Sigmoid colon (tissue), 7 donors: ENCODE results near the gene TBC1D21. TPM values are rescaled to one million over a fixed set of nuclear protein-coding genes. Genes with fewer than 3 reads are reported as not detected.

Source experiments
- DNase-seq: peaks from one replicate; pipeline ENCODE4 v3.0.0-alpha.2; 2019
- H3K27ac ChIP-seq, 4 donors: fragments of 200-600 bp; sonication (generic); one replicate each; pipeline ENCODE4 v1.5.1; 2016 to 2019; ENCODE audit warnings: mild to moderate bottlenecking in 1 of 4
- H3K27me3 ChIP-seq, 3 donors: fragments of 200-600 bp; sonication (generic); one replicate each; pipeline ENCODE4 v1.5.1; 2019; ENCODE audit warnings: mild to moderate bottlenecking in 1 of 3
- H3K36me3 ChIP-seq, 4 donors: fragments of 200-600 bp; sonication (generic); one replicate each; pipeline ENCODE4 v1.5.1; 2016 to 2019
- H3K4me1 ChIP-seq, 4 donors: fragments of 200-600 bp; sonication (generic); one replicate each; pipeline ENCODE4 v1.5.1; 2017 to 2019
- H3K4me3 ChIP-seq, 4 donors: fragments of 200-600 bp; sonication (generic); one replicate each; pipeline ENCODE4 v1.5.1; 2017 to 2019; ENCODE audit warnings: mild to moderate bottlenecking in 2 of 4, moderate library complexity in 1 of 4
- H3K9me3 ChIP-seq, 4 donors: fragments of 200-600 bp in 3 of 4; sonication (generic) in 3 of 4; one replicate each; pipeline versions ENCODE4 v1.5.1 to v1.6.1; 2013 to 2019
- EP300 ChIP-seq, 4 donors: sonication (generic); formaldehyde crosslinking; IDR thresholded peaks; one replicate each; pipeline ENCODE4 v1.6.1; 2017; ENCODE audit warnings: antibody characterized with exemption in 4 of 4
- POLR2A ChIP-seq, 2 donors: fragments of 450-650 bp; IDR thresholded peaks; one replicate each; pipeline ENCODE4 v1.6.1; 2016; ENCODE audit warnings: antibody characterized with exemption in 2 of 2, mild to moderate bottlenecking in 2 of 2, moderate library complexity in 2 of 2
- POLR2AphosphoS5 ChIP-seq, 4 donors: sonication (generic); formaldehyde crosslinking; IDR thresholded peaks; one replicate each; pipeline ENCODE4 v1.6.1; 2017; ENCODE audit warnings: antibody characterized with exemption in 4 of 4
- WGBS, 2 donors: extraction: QIAGEN DNeasy Blood & Tissue Kit; methylation state at CpG; one replicate each; pipeline ENCODE4 v1.1.7; 2013; 5-methylcytosine and 5-hydroxymethylcytosine counted together
- intact Hi-C: fragments of 100-400 bp; cut with DNase I; formaldehyde crosslinking; loops from one replicate; pipeline ENCODE4 v1.15.1; 2023
- polyA plus RNA-seq, 3 donors: library from polyadenylated mRNA; stranded (reverse); fragments of 200-250 nt; gene quantifications; one replicate each; pipeline ENCODE4 v1.2.3, GENCODE V29; 2013
- total RNA-seq, 4 donors: library from RNA; depleted of rRNA; stranded (reverse); fragments of >200 nt; gene quantifications; one replicate each; pipeline ENCODE4 v1.1.0, GENCODE V29; 2016
- TF ChIP-seq, protein P1 (sequence below), 4 experiments: fragments of 450-650 bp in 3 of 4; fragments of 200-600 bp in 1 of 4; IDR thresholded peaks; one replicate each; pipeline ENCODE4 v1.5.1; 2016 to 2019; ENCODE audit warnings: antibody characterized with exemption in 4 of 4, mild to moderate bottlenecking in 3 of 4, moderate library complexity in 2 of 4
- donor health status: healthy with polysubstance abuse.
- donor health status: Bipolar disorder and iron deficiency.
- donor health status: healthy.

TBC1D21 gene
- total and polyA plus RNA-seq, 7 donors, result not detected

DNA sequence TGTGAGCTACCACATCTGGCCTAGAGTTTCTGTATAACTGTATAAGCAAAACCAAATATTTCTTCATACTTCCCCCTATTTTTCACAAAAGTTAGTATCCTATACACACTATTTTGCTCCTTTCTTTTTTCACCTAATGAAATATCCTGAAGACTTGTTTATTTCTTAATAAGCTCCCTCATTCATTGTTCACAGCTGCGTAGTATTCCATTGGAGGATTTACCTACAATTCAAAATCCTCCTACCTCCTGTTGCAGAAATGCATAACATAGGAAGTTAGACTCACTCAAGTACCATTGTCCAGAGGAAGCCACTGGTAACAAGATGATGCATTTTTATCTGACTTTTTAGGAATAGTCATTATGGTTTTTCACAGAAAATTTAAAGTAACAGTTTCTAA is 29.6 kb upstream of the TBC1D21 start:
- H3K27ac ChIP-seq, result no peak overlapping the region
- intact Hi-C loops, result no loop called here
- 96 to 98% methylated on average over 1 of the region's 1 CpG for WGBS, 2 donors
- H3K4me1 ChIP-seq, result peaks cover 0 to 5% (median 4%) of the 10 kb centered on the region in 4 donors
- no peak for DNase-seq
- H3K4me3 ChIP-seq, result no peak overlapping the region
- TF ChIP-seq, protein P1, sequence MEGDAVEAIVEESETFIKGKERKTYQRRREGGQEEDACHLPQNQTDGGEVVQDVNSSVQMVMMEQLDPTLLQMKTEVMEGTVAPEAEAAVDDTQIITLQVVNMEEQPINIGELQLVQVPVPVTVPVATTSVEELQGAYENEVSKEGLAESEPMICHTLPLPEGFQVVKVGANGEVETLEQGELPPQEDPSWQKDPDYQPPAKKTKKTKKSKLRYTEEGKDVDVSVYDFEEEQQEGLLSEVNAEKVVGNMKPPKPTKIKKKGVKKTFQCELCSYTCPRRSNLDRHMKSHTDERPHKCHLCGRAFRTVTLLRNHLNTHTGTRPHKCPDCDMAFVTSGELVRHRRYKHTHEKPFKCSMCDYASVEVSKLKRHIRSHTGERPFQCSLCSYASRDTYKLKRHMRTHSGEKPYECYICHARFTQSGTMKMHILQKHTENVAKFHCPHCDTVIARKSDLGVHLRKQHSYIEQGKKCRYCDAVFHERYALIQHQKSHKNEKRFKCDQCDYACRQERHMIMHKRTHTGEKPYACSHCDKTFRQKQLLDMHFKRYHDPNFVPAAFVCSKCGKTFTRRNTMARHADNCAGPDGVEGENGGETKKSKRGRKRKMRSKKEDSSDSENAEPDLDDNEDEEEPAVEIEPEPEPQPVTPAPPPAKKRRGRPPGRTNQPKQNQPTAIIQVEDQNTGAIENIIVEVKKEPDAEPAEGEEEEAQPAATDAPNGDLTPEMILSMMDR (IDR thresholded peaks at IDR 0.05), result no peak
- TF ChIP-seq POLR2AphosphoS5 (IDR thresholded peaks at IDR 0.05) (no peak), EP300 (IDR thresholded peaks at IDR 0.05) (no peak), POLR2A (IDR thresholded peaks at IDR 0.05) (no peak)
- no peaks in the 10 kb centered on the region for H3K36me3 ChIP-seq
- peaks cover 0 to 10% (median 4%) of the 10 kb centered on the region in 3 donors for H3K27me3 ChIP-seq
- no peaks in the 10 kb centered on the region for H3K9me3 ChIP-seq

DNA sequence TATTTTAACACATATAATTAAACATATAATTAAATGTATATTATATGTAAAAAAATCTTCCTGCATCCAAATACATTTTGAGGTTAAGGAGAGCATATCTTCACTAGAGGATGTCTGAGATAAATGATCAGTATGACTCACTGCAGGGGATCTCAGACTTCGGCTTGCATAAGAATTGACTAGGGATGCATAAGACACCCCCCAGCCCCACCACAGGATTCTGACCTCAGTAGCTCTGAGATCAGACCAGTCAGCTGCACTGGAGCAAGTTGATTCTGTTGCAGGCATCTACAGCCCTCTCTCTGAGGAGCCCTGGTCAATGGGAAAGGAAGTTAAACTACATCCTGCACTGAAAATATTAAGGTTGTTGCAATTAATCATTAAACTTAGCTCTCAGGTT is 29.0 kb upstream of the TBC1D21 start:
- Histone ChIP-seq H3K4me1 (no peaks in the 10 kb centered on the region), H3K4me3 (no peak overlapping the region), H3K27me3 (peaks cover 0 to 10% (median 4%) of the 10 kb centered on the region in 3 donors), H3K36me3 (no peaks in the 10 kb centered on the region), H3K27ac (no peak overlapping the region), H3K9me3 (no peaks in the 10 kb centered on the region)
- WGBS, 2 donors, result 69 to 71% methylated on average over 1 of the region's 1 CpG
- TF ChIP-seq POLR2AphosphoS5 (IDR thresholded peaks at IDR 0.05) (no peak), EP300 (IDR thresholded peaks at IDR 0.05) (no peak), POLR2A (IDR thresholded peaks at IDR 0.05) (no peak)
- TF ChIP-seq, protein P1 (IDR thresholded peaks at IDR 0.05), result no peak
- intact Hi-C loops, result no loop called here
- no peak for DNase-seq

DNA sequence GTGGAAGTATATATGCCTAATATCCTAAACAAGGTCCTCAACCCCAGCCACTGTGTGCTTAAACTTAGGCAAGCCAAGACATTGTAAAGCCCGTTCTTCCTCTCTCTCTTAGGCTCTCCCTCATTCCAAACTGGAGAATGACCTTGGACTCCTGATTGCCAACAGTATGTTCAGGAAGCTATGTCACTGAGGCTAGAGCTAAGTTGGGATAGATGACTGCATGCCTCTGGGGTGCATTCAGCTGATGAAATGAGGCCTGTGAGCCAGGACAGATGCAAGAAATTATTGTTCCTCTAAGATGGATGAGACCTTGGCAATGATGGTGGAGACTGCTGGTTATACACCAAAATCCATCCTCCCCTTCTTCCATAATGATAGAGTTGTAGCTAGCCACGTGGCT is 27.9 kb upstream of the TBC1D21 start:
- TF ChIP-seq EP300 (IDR thresholded peaks at IDR 0.05) (no peak), POLR2A (IDR thresholded peaks at IDR 0.05) (no peak), POLR2AphosphoS5 (IDR thresholded peaks at IDR 0.05) (no peak)
- TF ChIP-seq, protein P1 (IDR thresholded peaks at IDR 0.05), result no peak
- Histone ChIP-seq H3K36me3 (no peaks in the 10 kb centered on the region), H3K27ac (no peak overlapping the region), H3K4me3 (no peak overlapping the region), H3K9me3 (no peaks in the 10 kb centered on the region), H3K4me1 (no peaks in the 10 kb centered on the region), H3K27me3 (peaks cover 0 to 10% (median 4%) of the 10 kb centered on the region in 3 donors)
- intact Hi-C loops, result no loop called here
- no peak for DNase-seq
- 32 to 56% methylated on average over 2 of the region's 2 CpGs for WGBS, 2 donors

DNA sequence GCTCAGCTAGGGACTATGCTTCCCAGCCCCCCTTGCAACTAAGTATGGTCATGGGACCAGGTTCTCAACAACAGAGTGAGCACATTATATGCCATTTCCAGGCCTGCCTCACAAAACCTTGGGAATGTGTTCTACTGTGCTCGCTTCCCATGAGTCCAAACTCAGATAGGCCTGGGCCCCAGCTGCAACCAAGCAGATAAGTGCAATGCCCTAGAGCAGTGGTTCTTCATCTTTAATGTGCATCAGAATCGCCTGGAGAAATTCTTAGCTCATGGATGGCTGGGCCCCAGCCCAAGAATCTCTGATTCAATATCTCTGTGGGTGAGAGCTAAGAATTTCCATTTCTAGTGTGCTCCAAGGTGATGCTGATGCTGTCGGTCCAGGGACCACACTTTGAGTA is 27.5 kb upstream of the TBC1D21 start:
- Histone ChIP-seq H3K4me3 (no peak overlapping the region), H3K4me1 (no peaks in the 10 kb centered on the region), H3K27ac (no peak overlapping the region), H3K36me3 (no peaks in the 10 kb centered on the region), H3K9me3 (no peaks in the 10 kb centered on the region), H3K27me3 (peaks cover 0 to 6% (median 4%) of the 10 kb centered on the region in 3 donors)
- intact Hi-C loops, result no loop called here
- TF ChIP-seq, protein P1 (IDR thresholded peaks at IDR 0.05), result no peak
- TF ChIP-seq EP300 (IDR thresholded peaks at IDR 0.05) (no peak), POLR2A (IDR thresholded peaks at IDR 0.05) (no peak), POLR2AphosphoS5 (IDR thresholded peaks at IDR 0.05) (no peak)
- WGBS, 2 donors, result 81 to 86% methylated on average over 3 of the region's 3 CpGs
- DNase-seq, result no peak

DNA sequence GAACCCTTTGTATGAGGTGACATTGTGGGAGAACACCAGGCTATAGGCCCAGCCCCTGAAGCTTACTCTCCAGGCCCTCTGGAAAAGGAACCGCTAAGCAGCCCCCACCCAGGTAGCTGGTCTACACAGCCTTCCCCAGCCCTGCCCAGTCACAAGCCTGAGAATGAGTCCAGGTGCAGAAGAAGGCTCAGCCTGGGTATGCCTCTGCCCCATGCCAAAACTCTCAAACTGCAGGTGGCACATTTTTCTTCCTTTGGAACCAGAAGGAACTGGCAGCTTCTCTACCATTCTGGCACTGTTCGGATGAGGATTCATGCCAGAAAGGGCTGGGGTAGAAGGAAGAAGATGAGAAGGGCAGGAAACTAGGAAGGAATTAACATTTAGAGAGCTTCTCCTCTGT is 23.7 kb upstream of the TBC1D21 start:
- no peaks in the 10 kb centered on the region for H3K36me3 ChIP-seq
- intact Hi-C loops, result no loop called here
- WGBS, 2 donors, result 82 to 87% methylated on average over 2 of the region's 2 CpGs
- H3K4me1 ChIP-seq, result no peaks in the 10 kb centered on the region
- no peak for DNase-seq
- H3K27me3 ChIP-seq, result peaks cover 0 to 6% (median 0%) of the 10 kb centered on the region in 3 donors
- no peaks in the 10 kb centered on the region for H3K9me3 ChIP-seq
- TF ChIP-seq POLR2A (IDR thresholded peaks at IDR 0.05) (no peak), EP300 (IDR thresholded peaks at IDR 0.05) (no peak), POLR2AphosphoS5 (IDR thresholded peaks at IDR 0.05) (no peak)
- TF ChIP-seq, protein P1 (IDR thresholded peaks at IDR 0.05), result no peak
- no peak overlapping the region for H3K27ac ChIP-seq
- no peak overlapping the region for H3K4me3 ChIP-seq
